Uterus (tissue), 4 donors: ENCODE data around the gene TMC3. TPM values are rescaled to one million over a fixed set of nuclear protein-coding genes. Genes with fewer than 3 reads are reported as not detected.

ENCODE experiments used
- DNase-seq, 2 donors: peaks; one replicate each; pipeline ENCODE4 v3.0.0-alpha.2; 2019 to 2020
- H3K27ac ChIP-seq, 2 donors: fragments of 200-600 bp; sonication (generic); 1 replicate in 1 of 2; 2 replicates in 1 of 2; pipeline ENCODE4 v1.5.1; 2016 to 2018
- H3K27me3 ChIP-seq, 2 donors: fragments of 200-600 bp; sonication (generic); one replicate each; pipeline ENCODE4 v1.5.1; 2018 to 2019; ENCODE audit warnings: control low read depth in 1 of 2
- H3K36me3 ChIP-seq, 2 donors: fragments of 200-600 bp; sonication (generic); one replicate each; pipeline ENCODE4 v1.5.1; 2019; ENCODE audit warnings: control low read depth in 1 of 2
- H3K4me1 ChIP-seq, 2 donors: fragments of 200-600 bp; sonication (generic); one replicate each; pipeline ENCODE4 v1.5.1; 2018 to 2019; ENCODE audit warnings: control low read depth in 1 of 2
- H3K4me3 ChIP-seq, 2 donors: fragments of 200-600 bp; sonication (generic); 1 replicate in 1 of 2; 2 replicates in 1 of 2; pipeline ENCODE4 v1.5.1; 2018 to 2019; ENCODE audit warnings: mild to moderate bottlenecking in 1 of 2
- H3K9me3 ChIP-seq, 2 donors: fragments of 200-600 bp; sonication (generic); one replicate each; pipeline ENCODE4 v1.5.1; 2019; ENCODE audit warnings: control low read depth in 1 of 2
- CTCF ChIP-seq, 4 experiments: fragments of 200-600 bp in 2 of 4; fragments of 450-650 bp in 2 of 4; sonication (generic) in 2 of 4; IDR thresholded peaks; one replicate each; pipeline ENCODE4 v1.5.1; 2016 to 2019; ENCODE audit warnings: antibody characterized with exemption in 4 of 4, mild to moderate bottlenecking in 2 of 4, moderate library complexity in 1 of 4
- POLR2A ChIP-seq, 2 donors: fragments of 450-650 bp; IDR thresholded peaks; one replicate each; pipeline ENCODE4 v1.6.1; 2016; ENCODE audit warnings: antibody characterized with exemption in 2 of 2, mild to moderate bottlenecking in 1 of 2, moderate library complexity in 1 of 2
- intact Hi-C: fragments of 100-400 bp; cut with DNase I; formaldehyde crosslinking; loops from one replicate; pipeline ENCODE4 v1.15.1; 2023; ENCODE audit warnings: low total_unique reads
- total RNA-seq, 4 donors: library from RNA; depleted of rRNA in 3 of 4; stranded (reverse); fragments of >200 nt in 3 of 4; gene quantifications; one replicate each; pipeline versions ENCODE4 v1.1.0 to v1.2.4, GENCODE V29; 2014 to 2023
- donor health status: DM: yes; HTN: yes; CAD: no.

The TMC3 gene
- total RNA-seq, 4 donors from 2014 or later, result 0.14 TPM; not detected in 3

DNA sequence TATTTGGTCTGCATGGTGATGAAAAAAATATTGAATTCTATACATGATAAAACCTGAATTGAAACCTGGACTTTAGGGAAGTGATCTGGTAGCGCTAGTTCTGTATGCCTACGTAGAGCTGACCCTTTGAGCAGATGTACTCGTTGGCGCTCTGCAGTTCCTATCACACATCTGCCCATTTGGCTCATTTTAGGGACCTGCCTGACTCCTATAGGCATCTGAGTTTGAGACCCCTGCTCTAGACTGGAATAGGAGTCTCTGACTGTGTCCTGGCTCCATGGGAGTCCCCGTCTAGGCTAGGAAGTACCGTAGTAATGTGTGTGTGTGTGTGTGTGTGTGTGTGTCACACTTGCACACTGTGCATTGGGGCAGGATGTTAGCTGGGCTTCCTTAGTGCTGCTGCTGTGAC is 71.3 kb downstream of the TMC3 start:
- DNase-seq, result no peak
- no peak for TF ChIP-seq CTCF (IDR thresholded peaks at IDR 0.05)
- no peak for TF ChIP-seq POLR2A (IDR thresholded peaks at IDR 0.05)
- intact Hi-C loops, result no loop called here
- Histone ChIP-seq H3K36me3 (no peaks in the 10 kb centered on the region), H3K27ac (no peak overlapping the region), H3K4me3 (no peak overlapping the region), H3K4me1 (no peaks in the 10 kb centered on the region), H3K9me3 (no peaks in the 10 kb centered on the region), H3K27me3 (no peaks in the 10 kb centered on the region)

DNA sequence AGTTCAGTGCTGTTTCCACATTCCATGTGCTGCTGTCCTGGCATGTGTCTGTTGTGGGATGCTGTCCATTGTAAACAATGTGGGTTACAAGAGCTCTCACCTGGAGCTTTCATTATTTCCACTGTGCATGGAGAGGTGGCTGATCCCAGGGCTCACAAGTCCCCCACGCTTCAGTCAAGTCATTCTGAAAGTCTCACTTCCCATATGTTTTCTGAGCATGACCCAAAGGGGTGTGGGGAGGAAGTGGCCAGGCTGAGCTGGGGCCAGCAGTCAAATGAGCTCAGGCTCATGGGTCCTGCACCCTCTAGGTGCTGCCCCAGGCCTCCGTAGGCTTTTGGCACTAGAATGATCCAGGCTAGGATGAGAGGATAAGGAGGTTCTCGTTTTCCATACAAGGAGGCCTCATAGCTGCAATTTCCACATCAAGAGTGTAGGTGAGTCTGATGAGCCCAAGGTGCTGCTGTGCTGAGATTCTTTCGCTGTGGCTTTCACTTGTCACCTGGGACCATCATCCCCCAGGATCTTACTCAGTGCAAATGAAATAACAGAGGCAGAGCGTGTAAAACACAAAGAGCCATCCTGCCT is 72.1 kb downstream of the TMC3 start:
- intact Hi-C loops, result no loop called here
- Histone ChIP-seq H3K4me1 (no peaks in the 10 kb centered on the region), H3K4me3 (no peak overlapping the region), H3K9me3 (no peaks in the 10 kb centered on the region), H3K36me3 (no peaks in the 10 kb centered on the region), H3K27me3 (no peaks in the 10 kb centered on the region), H3K27ac (no peak overlapping the region)
- no peak for DNase-seq
- TF ChIP-seq POLR2A (IDR thresholded peaks at IDR 0.05), result no peak
- no peak for TF ChIP-seq CTCF (IDR thresholded peaks at IDR 0.05)

- no peak overlapping the region for H3K4me3 ChIP-seq
- no peaks in the 10 kb centered on the region for H3K4me1 ChIP-seq
- H3K36me3 ChIP-seq, result no peaks in the 10 kb centered on the region
- intact Hi-C loops, result no loop called here
- no peaks in the 10 kb centered on the region for H3K9me3 ChIP-seq
- TF ChIP-seq POLR2A (IDR thresholded peaks at IDR 0.05), result no peak
- no peak for DNase-seq
- no peak overlapping the region for H3K27ac ChIP-seq
- no peaks in the 10 kb centered on the region for H3K27me3 ChIP-seq
These were observed 72.6 kb downstream of the TMC3 start for GRCh38 chr15:81301385-81301784.

- Histone ChIP-seq H3K4me1 (no peaks in the 10 kb centered on the region), H3K27ac (no peak overlapping the region), H3K36me3 (no peaks in the 10 kb centered on the region), H3K9me3 (no peaks in the 10 kb centered on the region), H3K27me3 (no peaks in the 10 kb centered on the region), H3K4me3 (no peak overlapping the region)
- intact Hi-C loops, result no loop called here
- TF ChIP-seq CTCF (IDR thresholded peaks at IDR 0.05) (no peak), POLR2A (IDR thresholded peaks at IDR 0.05) (no peak)
- DNase-seq, result no peak
These were observed 74.3 kb downstream of the TMC3 start for GRCh38 chr15:81299630-81300273.

GRCh38 chr15:81299156-81299555 is 74.9 kb downstream of the TMC3 start:
- Histone ChIP-seq H3K9me3 (no peaks in the 10 kb centered on the region), H3K4me3 (no peak overlapping the region), H3K36me3 (no peaks in the 10 kb centered on the region), H3K27ac (no peak overlapping the region), H3K27me3 (no peaks in the 10 kb centered on the region), H3K4me1 (no peaks in the 10 kb centered on the region)
- DNase-seq, result no peak
- intact Hi-C loops, result no loop called here
- TF ChIP-seq CTCF (IDR thresholded peaks at IDR 0.05) (no peak), POLR2A (IDR thresholded peaks at IDR 0.05) (no peak)
